Activated T-cell treated with anti-CD3 and anti-CD28 coated beads, Interleukin-2, amount 50 U/mL, for 72 hours (primary cell): Measurements from ENCODE around the gene PCNX3. TPM values are rescaled to one million over a fixed set of nuclear protein-coding genes. Genes with fewer than 3 reads are reported as not detected.

ENCODE experiments used
- ATAC-seq, 2 donors: fragments of 150-1000 bp; cut with Tn5 transposase; replicated peaks in 1 of 2; 2 replicates each; pipeline ENCODE4 v1.10.0; 2021; ENCODE audit warnings: moderate library complexity in 2 of 2, mild to moderate bottlenecking in 1 of 2
- DNase-seq, 2 donors: peaks; one replicate each; pipeline ENCODE4 v3.0.0; 2021 to 2022; ENCODE audit warnings: mixed read lengths in 1 of 2
- H3K27ac Mint-ChIP-seq: one replicate; pipeline ENCODE4 v1.8.0; 2022; ENCODE audit warnings: mild to moderate bottlenecking, moderate library complexity, mixed read lengths
- H3K27me3 Mint-ChIP-seq: one replicate; pipeline ENCODE4 v1.8.0; 2022; ENCODE audit warnings: low read depth, mixed read lengths
- H3K36me3 Mint-ChIP-seq, 2 donors: one replicate each; pipeline ENCODE4 v1.8.0; 2022; ENCODE audit warnings: mixed read lengths in 2 of 2, mild to moderate bottlenecking in 1 of 2; ENCODE audit not compliant: insufficient read depth in 2 of 2
- H3K4me1 Mint-ChIP-seq: one replicate; pipeline ENCODE4 v1.8.0; 2022; ENCODE audit warnings: low read depth, mixed read lengths
- H3K4me3 Mint-ChIP-seq, 2 donors: one replicate each; pipeline ENCODE4 v1.8.0; 2022; ENCODE audit warnings: mild to moderate bottlenecking in 2 of 2, mixed read lengths in 2 of 2, moderate library complexity in 2 of 2
- H3K9me3 Mint-ChIP-seq, 2 donors: one replicate each; pipeline ENCODE4 v1.8.0; 2022; ENCODE audit warnings: mixed read lengths in 2 of 2
- total RNA-seq, 2 donors: library from RNA; stranded (reverse); gene quantifications; one replicate each; pipeline ENCODE4 v1.2.3, GENCODE V29; 2022

PCNX3 gene
- total RNA-seq, 2 donors from 2014 or later, result 45.9 TPM

- Mint-ChIP-seq H3K4me1 (peaks cover 48% of the 10 kb centered on the region), H3K36me3 (peaks cover 13 to 16% of the 10 kb centered on the region in 2 donors), H3K27ac (peak overlapping the region; percentile 22), H3K9me3 (no peaks in the 10 kb centered on the region), H3K27me3 (no peaks in the 10 kb centered on the region), H3K4me3 (peak overlapping the region; percentile 92 to 93)
- DNase-seq (peak in 1 of 2 donors; percentile 44), ATAC-seq (no peak)
Measured at GRCh38 chr11:65576232-65576866, 39.2 kb upstream of the PCNX3 start.

GRCh38 chr11:65576867-65577755, 38.5 kb upstream of the PCNX3 start:
- Mint-ChIP-seq H3K27ac (peak overlapping the region; percentile 22), H3K9me3 (no peaks in the 10 kb centered on the region), H3K36me3 (peaks cover 13 to 19% of the 10 kb centered on the region in 2 donors), H3K4me1 (peaks cover 40% of the 10 kb centered on the region), H3K4me3 (peak overlapping the region; percentile 92 to 93), H3K27me3 (no peaks in the 10 kb centered on the region)
- no peak for ATAC-seq
- peak; percentile 46 to 51 for DNase-seq

GRCh38 chr11:65577756-65578109, 37.8 kb upstream of the PCNX3 start:
- no peak for ATAC-seq
- Mint-ChIP-seq H3K27ac (peak overlapping the region; percentile 66), H3K36me3 (peaks cover 11 to 19% of the 10 kb centered on the region in 2 donors), H3K9me3 (no peaks in the 10 kb centered on the region), H3K27me3 (no peaks in the 10 kb centered on the region), H3K4me1 (peaks cover 36% of the 10 kb centered on the region), H3K4me3 (peak overlapping the region; percentile 92 to 93)
- DNase-seq, result no peak

- H3K27me3 Mint-ChIP-seq, result no peaks in the 10 kb centered on the region
- H3K4me3 Mint-ChIP-seq, result peak overlapping the region; percentile 92 to 93
- DNase-seq (no peak), ATAC-seq (no peak)
- peaks cover 11 to 20% of the 10 kb centered on the region in 2 donors for H3K36me3 Mint-ChIP-seq
- H3K4me1 Mint-ChIP-seq, result peaks cover 34% of the 10 kb centered on the region
- H3K27ac Mint-ChIP-seq, result peak overlapping the region; percentile 66
- no peaks in the 10 kb centered on the region for H3K9me3 Mint-ChIP-seq
Measured at GRCh38 chr11:65578134-65578533, 37.4 kb upstream of the PCNX3 start.

- peaks cover 11 to 20% of the 10 kb centered on the region in 2 donors for H3K36me3 Mint-ChIP-seq
- no peaks in the 10 kb centered on the region for H3K27me3 Mint-ChIP-seq
- H3K27ac Mint-ChIP-seq, result peak overlapping the region; percentile 66
- ATAC-seq (no peak), DNase-seq (no peak)
- peak overlapping the region; percentile 92 to 93 for H3K4me3 Mint-ChIP-seq
- no peaks in the 10 kb centered on the region for H3K9me3 Mint-ChIP-seq
- H3K4me1 Mint-ChIP-seq, result peaks cover 28% of the 10 kb centered on the region
Measured at GRCh38 chr11:65578667-65579066, 36.9 kb upstream of the PCNX3 start.

GRCh38 chr11:65579291-65579690, 36.3 kb upstream of the PCNX3 start:
- DNase-seq (no peak), ATAC-seq (no peak)
- Mint-ChIP-seq H3K36me3 (peaks cover 14 to 20% of the 10 kb centered on the region in 2 donors), H3K27me3 (no peaks in the 10 kb centered on the region), H3K27ac (peak overlapping the region; percentile 38), H3K4me1 (peaks cover 24% of the 10 kb centered on the region), H3K4me3 (peak overlapping the region in 1 of 2 donors; percentile 18), H3K9me3 (no peaks in the 10 kb centered on the region)

GRCh38 chr11:65580031-65580692, 35.4 kb upstream of the PCNX3 start:
- ATAC-seq, result no peak
- Mint-ChIP-seq H3K9me3 (no peaks in the 10 kb centered on the region), H3K27ac (no peak overlapping the region), H3K4me1 (peaks cover 17% of the 10 kb centered on the region), H3K27me3 (no peaks in the 10 kb centered on the region), H3K4me3 (no peak overlapping the region), H3K36me3 (peaks cover 14 to 20% of the 10 kb centered on the region in 2 donors)
- no peak for DNase-seq

- Mint-ChIP-seq H3K9me3 (no peaks in the 10 kb centered on the region), H3K4me1 (peaks cover 12% of the 10 kb centered on the region), H3K4me3 (no peak overlapping the region), H3K27ac (peak overlapping the region; percentile 47), H3K36me3 (peaks cover 11 to 20% of the 10 kb centered on the region in 2 donors), H3K27me3 (no peaks in the 10 kb centered on the region)
- ATAC-seq (no peak), DNase-seq (no peak)
Measured at GRCh38 chr11:65580756-65581155, 34.8 kb upstream of the PCNX3 start.

GRCh38 chr11:65581928-65582327, 33.6 kb upstream of the PCNX3 start:
- no peaks in the 10 kb centered on the region for H3K9me3 Mint-ChIP-seq
- no peak for ATAC-seq
- peaks cover 24% of the 10 kb centered on the region for H3K4me1 Mint-ChIP-seq
- H3K27ac Mint-ChIP-seq, result peak overlapping the region; percentile 56
- peaks cover 8 to 25% of the 10 kb centered on the region in 2 donors for H3K36me3 Mint-ChIP-seq
- no peak for DNase-seq
- no peaks in the 10 kb centered on the region for H3K27me3 Mint-ChIP-seq
- H3K4me3 Mint-ChIP-seq, result no peak overlapping the region

- no peak for ATAC-seq
- H3K27ac Mint-ChIP-seq, result no peak overlapping the region
- H3K4me3 Mint-ChIP-seq, result no peak overlapping the region
- no peaks in the 10 kb centered on the region for H3K9me3 Mint-ChIP-seq
- no peak for DNase-seq
- H3K4me1 Mint-ChIP-seq, result peaks cover 30% of the 10 kb centered on the region
- peaks cover 7 to 21% of the 10 kb centered on the region in 2 donors for H3K36me3 Mint-ChIP-seq
- no peaks in the 10 kb centered on the region for H3K27me3 Mint-ChIP-seq
Measured at GRCh38 chr11:65583589-65583988, 32.0 kb upstream of the PCNX3 start.

GRCh38 chr11:65584106-65584505, 31.5 kb upstream of the PCNX3 start:
- no peak for DNase-seq
- no peaks in the 10 kb centered on the region for H3K9me3 Mint-ChIP-seq
- ATAC-seq, result no peak
- H3K4me3 Mint-ChIP-seq, result no peak overlapping the region
- H3K4me1 Mint-ChIP-seq, result peaks cover 33% of the 10 kb centered on the region
- peaks cover 7 to 23% of the 10 kb centered on the region in 2 donors for H3K36me3 Mint-ChIP-seq
- no peaks in the 10 kb centered on the region for H3K27me3 Mint-ChIP-seq
- no peak overlapping the region for H3K27ac Mint-ChIP-seq

GRCh38 chr11:65584723-65585171, 30.8 kb upstream of the PCNX3 start:
- Mint-ChIP-seq H3K27ac (no peak overlapping the region), H3K27me3 (no peaks in the 10 kb centered on the region), H3K36me3 (peaks cover 5 to 18% of the 10 kb centered on the region in 2 donors), H3K9me3 (no peaks in the 10 kb centered on the region), H3K4me1 (peaks cover 38% of the 10 kb centered on the region), H3K4me3 (no peak overlapping the region)
- ATAC-seq, result no peak
- DNase-seq, result no peak
